HepG2 (cell line): ENCODE results near the gene SNAP29. TPM values are rescaled to one million over a fixed set of nuclear protein-coding genes. Genes with fewer than 3 reads are reported as not detected.

ENCODE experiments used
- ATAC-seq: fragments of 200-7000 bp; cut with Tn5 transposase; 3 replicates; pipeline ENCODE4 v1.9.1; 2020; ENCODE audit warnings: mild to moderate bottlenecking, moderate library complexity
- BruUV-seq: library from RNA; stranded (reverse); fragments of 400-500 nt; replicated peaks from 2 replicates; lab custom pipeline; 2021; lab: Mats Ljungman, UMichigan
- CTCF ChIA-PET: fragments of 300-600 bp; formaldehyde crosslinking; extraction: SDS; loops from one replicate; lab custom pipeline; 2021; ENCODE audit warnings: low total read pairs, inconsistent platforms, low intra/inter-chr PET ratio; lab: Yijun Ruan, JAX
- POLR2A ChIA-PET: fragments of 350-600 bp; sonication (Branson Sonifier 250); formaldehyde crosslinking; loops from one replicate; lab custom pipeline; 2020; ENCODE audit warnings: antibody characterized with exemption, inconsistent platforms; lab: Yijun Ruan, JAX
- DNase-seq: peaks from one replicate; pipeline ENCODE4 v3.0.0-alpha.2; 2015; ENCODE audit warnings: low spot score
- FAIRE-seq: peaks from 3 replicates; lab custom pipeline; 2011; peaks lifted over from hg19 to GRCh38; lab: Jason Lieb, UNC
- H2AFZ ChIP-seq: one replicate; pipeline ENCODE4 v1.6.1; 2011; ENCODE audit warnings: low read length, inconsistent platforms
- H3K27ac ChIP-seq: fragments of 300-600 bp; 3 replicates; pipeline ENCODE4 v1.8.0; 2011; ENCODE audit warnings: mixed run types, mild to moderate bottlenecking, mixed read lengths, low read length, inconsistent platforms; ENCODE audit not compliant: insufficient read depth; ENCODE audit errors: extremely low read length
- H3K27me3 ChIP-seq, 2 experiments: fragments of 200-600 bp in 1 of 2; 2 replicates in 1 of 2; 3 replicates in 1 of 2; pipeline versions ENCODE4 v1.6.0 to v1.8.0; 2011; ENCODE audit warnings: low read length in 2 of 2, mild to moderate bottlenecking in 2 of 2, moderate library complexity in 2 of 2, inconsistent platforms in 1 of 2; ENCODE audit not compliant: insufficient read depth in 2 of 2, control insufficient read depth in 1 of 2
- H3K36me3 ChIP-seq, 2 experiments: fragments of 200-600 bp in 1 of 2; replicated peaks in 1 of 2; 2 replicates in 1 of 2; 3 replicates in 1 of 2; pipeline versions ENCODE4 v1.5.1 to v1.8.0; 2011; ENCODE audit warnings: low read length in 2 of 2, inconsistent platforms in 1 of 2; ENCODE audit not compliant: insufficient read depth in 2 of 2, control insufficient read depth in 1 of 2
- H3K4me1 ChIP-seq: 2 replicates; pipeline ENCODE4 v1.5.1; 2012; ENCODE audit warnings: low read length, inconsistent platforms; ENCODE audit not compliant: insufficient read depth
- H3K4me2 ChIP-seq: 2 replicates; pipeline ENCODE4 v1.6.0; 2011; ENCODE audit warnings: low read depth, low read length, inconsistent platforms
- H3K4me3 ChIP-seq, 3 experiments: fragments of 200-600 bp in 1 of 3; sonication (generic), shearing (Covaris generic) in 1 of 3; replicated peaks in 1 of 3; 2 replicates each; pipeline ENCODE4 v1.5.1; 2011 to 2016; ENCODE audit warnings: low read length in 3 of 3, inconsistent platforms in 2 of 3, low read depth in 2 of 3, mild to moderate bottlenecking in 2 of 3, control low read depth in 1 of 3, mixed read lengths in 1 of 3; ENCODE audit not compliant: insufficient read depth in 1 of 3
- H3K79me2 ChIP-seq: one replicate; pipeline ENCODE4 v1.6.1; 2011; ENCODE audit warnings: low read length, inconsistent platforms; ENCODE audit not compliant: insufficient read depth
- H3K9ac ChIP-seq: 2 replicates; pipeline ENCODE4 v1.6.0; 2011; ENCODE audit warnings: mild to moderate bottlenecking, low read depth, low read length, inconsistent platforms; ENCODE audit not compliant: insufficient read depth
- H3K9me3 ChIP-seq: 2 replicates; pipeline ENCODE4 v1.5.1; 2012; ENCODE audit warnings: mild to moderate bottlenecking, low read length
- H4K20me1 ChIP-seq: 2 replicates; pipeline ENCODE4 v1.6.0; 2011; ENCODE audit warnings: inconsistent platforms, mild to moderate bottlenecking, low read length, moderate library complexity; ENCODE audit not compliant: insufficient read depth
- PHF8 ChIP-seq: sonication (generic); formaldehyde crosslinking; IDR thresholded peaks from 2 replicates; pipeline ENCODE4 v1.5.0; 2020; ENCODE audit warnings: missing genetic modification reagents
- ZNF34 ChIP-seq: sonication (generic); formaldehyde crosslinking; IDR thresholded peaks from 2 replicates; pipeline ENCODE4 v1.4.0; 2020; ENCODE audit warnings: mild to moderate bottlenecking, missing genetic modification reagents, borderline replicate concordance
- WGBS: methylation state at CpG from one replicate; pipeline ENCODE4 v1.1.6; 2017; ENCODE audit warnings: low lambda C conversion rate; 5-methylcytosine and 5-hydroxymethylcytosine counted together
- in situ Hi-C: cut with HindIII; loops from 2 replicates; pipeline ENCODE4 v1.10.0; 2017; ENCODE audit warnings: low pct_unique_long_range_greater_than_20kb; ENCODE audit not compliant: extremely low pct_ligation_motif_present
- intact Hi-C: fragments of 100-400 bp; cut with micrococcal nuclease; formaldehyde crosslinking; loops from one replicate; pipeline ENCODE4 v1.10.0; 2022; ENCODE audit not compliant: unreplicated experiment
- polyA plus RNA-seq, 8 experiments: library from polyadenylated mRNA; depleted of rRNA in 3 of 8; stranded (reverse) in 7 of 8; unstranded in 1 of 8; fragments of >200 nt; fragmentation: Illumina TruSeq in 4 of 8; extraction: Trizol in 4 of 8; gene quantifications; 2 replicates each; pipeline versions ENCODE4 v1.2.1 to v1.2.3, GENCODE V29; 2011 to 2016; ENCODE audit warnings: low read depth in 4 of 8, missing spikeins in 1 of 8, mixed read lengths in 1 of 8; ENCODE audit not compliant: insufficient read depth in 1 of 8
- total RNA-seq, 5 experiments: library from RNA; depleted of rRNA; stranded (reverse); fragments of >200 nt; fragmentation: Illumina TruSeq; extraction: Trizol; gene quantifications; 2 replicates each; pipeline ENCODE4 v1.2.3, GENCODE V29; 2016; ENCODE audit warnings: low read depth in 1 of 5
- TF ChIP-seq, protein P1 (sequence below): sonication (generic); formaldehyde crosslinking; IDR thresholded peaks from 2 replicates; pipeline ENCODE4 v1.9.0; 2022; ENCODE audit warnings: low read depth, missing genetic modification reagents

The SNAP29 gene
- total and polyA plus RNA-seq, 2 of the 13 experiments (the other 11 are each of a cell fraction or from before 2014, with no cell fraction given), result 12.3 to 30.7 TPM

GRCh38 chr22:20877715-20878114, 18.9 kb downstream of the SNAP29 start:
- Histone ChIP-seq H2AFZ (no peak overlapping the region), H3K4me1 (peaks cover 24% of the 10 kb centered on the region), H3K27ac (no peak overlapping the region), H3K9me3 (no peaks in the 10 kb centered on the region), H3K27me3 (no peaks in the 10 kb centered on the region), H3K4me2 (no peak overlapping the region), H4K20me1 (no peaks in the 10 kb centered on the region), H3K36me3 (peaks cover 8 to 22% of the 10 kb centered on the region in 2 experiments; a peak in 4 of 5 replicates), H3K9ac (no peak overlapping the region), H3K4me3 (no peak overlapping the region), H3K79me2 (no peaks in the 10 kb centered on the region)
- 100% methylated on average over 3 of the region's 3 CpGs for WGBS
- ChIA-PET CTCF (no interaction called here), POLR2A (no interaction called here)
- no TSS peak for BruUV-seq
- no peak for TF ChIP-seq ZNF34 (CRISPR knock-in tag)
- DNase-seq (no peak), FAIRE-seq (no peak), ATAC-seq (no peak)
- intact Hi-C loops (no loop called here), in situ Hi-C loops (loop anchor here (10.0 kb wide), 1 partner anchor 63 kb away; no protein-coding TSS in a partner anchor)

DNA sequence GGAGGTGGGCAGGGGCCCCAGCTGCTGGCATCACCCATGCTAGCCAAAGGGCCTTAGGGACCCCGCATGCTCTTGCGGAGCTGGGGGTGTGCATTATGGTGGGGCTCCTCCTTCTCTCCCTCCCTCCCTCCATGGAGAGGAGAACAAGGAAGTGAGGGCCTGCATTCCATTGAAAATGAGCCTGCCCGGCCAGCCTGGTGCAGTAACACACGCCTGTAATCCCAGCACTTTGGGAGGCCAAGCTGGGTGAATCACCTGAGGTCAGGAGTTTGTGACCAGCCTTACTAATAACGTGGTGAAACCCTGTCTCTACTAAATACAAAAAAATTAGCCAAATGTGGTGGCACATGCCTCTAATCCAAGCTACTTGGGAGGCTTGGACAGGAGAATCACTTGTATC, 22.4 kb downstream of the SNAP29 start:
- H3K4me1 ChIP-seq, result peaks cover 28% of the 10 kb centered on the region
- no peak overlapping the region for H3K27ac ChIP-seq
- in situ Hi-C loops (no loop called here), intact Hi-C loops (no loop called here)
- H3K9ac ChIP-seq, result no peak overlapping the region
- TF ChIP-seq, protein P1, sequence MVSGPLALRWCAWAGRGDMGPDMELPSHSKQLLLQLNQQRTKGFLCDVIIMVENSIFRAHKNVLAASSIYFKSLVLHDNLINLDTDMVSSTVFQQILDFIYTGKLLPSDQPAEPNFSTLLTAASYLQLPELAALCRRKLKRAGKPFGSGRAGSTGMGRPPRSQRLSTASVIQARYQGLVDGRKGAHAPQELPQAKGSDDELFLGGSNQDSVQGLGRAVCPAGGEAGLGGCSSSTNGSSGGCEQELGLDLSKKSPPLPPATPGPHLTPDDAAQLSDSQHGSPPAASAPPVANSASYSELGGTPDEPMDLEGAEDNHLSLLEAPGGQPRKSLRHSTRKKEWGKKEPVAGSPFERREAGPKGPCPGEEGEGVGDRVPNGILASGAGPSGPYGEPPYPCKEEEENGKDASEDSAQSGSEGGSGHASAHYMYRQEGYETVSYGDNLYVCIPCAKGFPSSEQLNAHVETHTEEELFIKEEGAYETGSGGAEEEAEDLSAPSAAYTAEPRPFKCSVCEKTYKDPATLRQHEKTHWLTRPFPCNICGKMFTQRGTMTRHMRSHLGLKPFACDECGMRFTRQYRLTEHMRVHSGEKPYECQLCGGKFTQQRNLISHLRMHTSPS, result no peak
- TF ChIP-seq PHF8 (CRISPR knock-in tag), result no peak
- no TSS peak for BruUV-seq
- 88% methylated on average over 1 of the region's 5 CpGs for WGBS
- H2AFZ ChIP-seq, result no peak overlapping the region
- no peak for ATAC-seq
- ChIA-PET CTCF (no interaction called here), POLR2A (no interaction called here)
- FAIRE-seq, result no peak
- no peak overlapping the region for H3K4me3 ChIP-seq
- H3K9me3 ChIP-seq, result no peaks in the 10 kb centered on the region
- no peaks in the 10 kb centered on the region for H3K79me2 ChIP-seq
- no peak overlapping the region for H3K4me2 ChIP-seq
- peaks cover 9 to 38% of the 10 kb centered on the region in 2 experiments; a peak in 4 of 5 replicates for H3K36me3 ChIP-seq
- no peak for DNase-seq
- H3K27me3 ChIP-seq, result no peaks in the 10 kb centered on the region
- H4K20me1 ChIP-seq, result no peaks in the 10 kb centered on the region
